ENCODE data around the gene CMTM8.

- no peak for TF ChIP-seq POLR2A (IDR thresholded peaks at IDR 0.05)
- no peak for TF ChIP-seq CTCF (IDR thresholded peaks at IDR 0.05)
Measured at GRCh38 chr3:32282578-32283154, 44.2 kb downstream of the CMTM8 start.
